ENCODE data around the gene ATP2A1. TPM values are rescaled to one million over a fixed set of nuclear protein-coding genes. Genes with fewer than 3 reads are reported as not detected.

The ATP2A1 gene
- total and polyA plus RNA-seq, 2 of the 8 experiments (the other 6 are each of a cell fraction or from before 2014, with no cell fraction given), result 1.7 to 2.4 TPM

DNA sequence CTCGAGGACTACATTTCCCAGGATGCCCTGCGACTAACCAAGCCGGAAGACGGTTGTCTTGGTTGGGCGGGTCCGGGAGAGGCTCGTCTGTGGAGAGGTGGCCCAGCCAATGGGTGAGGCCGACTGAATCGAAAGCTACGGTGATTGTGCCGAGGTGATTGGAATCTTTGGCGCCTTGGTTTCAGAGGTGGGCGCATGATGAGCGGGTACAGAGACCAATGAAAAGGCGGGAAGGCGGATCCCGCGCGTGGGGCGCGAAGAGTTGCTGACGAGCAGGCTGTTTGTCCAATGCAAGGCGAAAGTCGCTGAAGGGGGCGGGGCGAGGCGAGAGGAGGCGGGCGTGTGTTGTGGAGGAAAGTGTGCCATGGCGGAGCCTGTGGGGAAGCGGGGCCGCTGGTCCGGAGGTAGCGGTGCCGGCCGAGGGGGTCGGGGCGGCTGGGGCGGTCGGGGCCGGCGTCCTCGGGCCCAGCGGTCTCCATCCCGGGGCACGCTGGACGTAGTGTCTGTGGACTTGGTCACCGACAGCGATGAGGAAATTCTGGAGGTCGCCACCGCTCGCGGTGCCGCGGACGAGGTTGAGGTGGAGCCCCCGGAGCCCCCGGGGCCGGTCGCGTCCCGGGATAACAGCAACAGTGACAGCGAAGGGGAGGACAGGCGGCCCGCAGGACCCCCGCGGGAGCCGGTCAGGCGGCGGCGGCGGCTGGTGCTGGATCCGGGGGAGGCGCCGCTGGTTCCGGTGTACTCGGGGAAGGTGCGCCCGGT, 72.5 kb downstream of the ATP2A1 start, which contains the start of gene NFATC2IP:
NFATC2IP (plus strand) TSS at position 290 of the 762 bp plus-strand sequence; CDS start at position 365, 75 bp downstream.
- H3K9ac ChIP-seq (replicated peaks in 1 of 4; ENCODE audit: extremely low read depth in 1 of 4, low read depth in 3 of 4, low read length in 3 of 4), result peak within 1 kb of the TSS; percentile 66 to 89 (median 77)
- no peak within 1 kb of the TSS; the same call in 1 of the 2 replicates for H3K27ac ChIP-seq (ENCODE audit: low read depth, low read length)
- H3K79me2 ChIP-seq (ENCODE audit: control insufficient read depth in 1 of 2, insufficient read depth in 2 of 2, low read length in 2 of 2), result peaks cover 3 to 16% of the 10 kb centered on the region in 2 experiments; a peak in 3 of 4 replicates
- peak within 1 kb of the TSS; percentile 71 to 76 for H3K4me2 ChIP-seq (ENCODE audit: insufficient read depth in 1 of 2, low read depth in 2 of 2, low read length in 2 of 2)
- 0% methylated on average over 37 of the region's 79 CpGs; no CpG with 5 or more reads in 1 of the 2 experiments for WGBS, 2 experiments (ENCODE audit: extremely low coverage in 1 of 2, insufficient coverage in 1 of 2, insufficient read length in 1 of 2, insufficient replicate concordance in 2 of 2, low coverage in 1 of 2, low lambda C conversion rate in 2 of 2, missing lambda C conversion rate in 1 of 2)
- H3K18ac ChIP-seq (ENCODE audit: extremely low read depth, low read length), result no peak within 1 kb of the TSS; the same call in none of the 2 replicates
- peaks cover 0 to 2% of the 10 kb centered on the region in 2 experiments for H4K20me1 ChIP-seq (replicated peaks in 1 of 2; ENCODE audit: control insufficient read depth in 1 of 2, insufficient read depth in 2 of 2, low read length in 2 of 2)
- H3K27me3 ChIP-seq (replicated peaks in 1 of 4; ENCODE audit: control insufficient read depth in 3 of 4, extremely low read depth in 1 of 4, insufficient read depth in 3 of 4, low read length in 3 of 4), result no peaks in the 10 kb centered on the region
- peaks cover 7% of the 10 kb centered on the region for H3K79me1 ChIP-seq (ENCODE audit: low read depth, low read length)
- H2BK120ac ChIP-seq (replicated peaks; ENCODE audit: low read depth, low read length), result no peak within 1 kb of the TSS
- H3K14ac ChIP-seq (ENCODE audit: insufficient read length), result no peak within 1 kb of the TSS
- H4K91ac ChIP-seq (replicated peaks; ENCODE audit: insufficient read length, low read length), result no peak within 1 kb of the TSS
- no peak within 1 kb of the TSS for H4K5ac ChIP-seq (ENCODE audit: insufficient read length, low read depth, low read length)
- H3K23ac ChIP-seq (ENCODE audit: insufficient read length), result no peak within 1 kb of the TSS
- H3K56ac ChIP-seq (replicated peaks; ENCODE audit: insufficient read length, low read depth, low read length), result peak within 1 kb of the TSS; percentile 74
- peak within 1 kb of the TSS; percentile 87 for H4K8ac ChIP-seq (ENCODE audit: extremely low read depth, insufficient read depth, low read length)
- H2AK5ac ChIP-seq (ENCODE audit: low read depth, low read length), result no peak within 1 kb of the TSS
- H2BK12ac ChIP-seq (ENCODE audit: low read depth, low read length), result no peak within 1 kb of the TSS
- H3K36me3 ChIP-seq (ENCODE audit: control insufficient read depth in 2 of 4, insufficient read depth in 4 of 4, low read length in 3 of 4), result peaks cover 10 to 30% (median 22%) of the 10 kb centered on the region in 4 experiments; a peak in 7 of 8 replicates
- H3K9me3 ChIP-seq (ENCODE audit: insufficient read depth in 2 of 2, low read depth in 1 of 2, low read length in 1 of 2), result no peaks in the 10 kb centered on the region
- CTCF ChIA-PET (ENCODE audit: partially characterized antibody), result interaction anchor here (0.6 to 3.0 kb wide), 8 partner anchors 9 to 458 kb away, joined by 3 to 22 read pairs (median 4); partner anchors contain the start of gene SPNS1
- no peak within 1 kb of the TSS for H3K4ac ChIP-seq (replicated peaks; ENCODE audit: insufficient read length, low read depth, low read length)
- peaks cover 0 to 7% (median under 1%) of the 10 kb centered on the region in 4 experiments; a peak in 3 of 7 replicates for H3K4me1 ChIP-seq (replicated peaks in 1 of 4; ENCODE audit: control insufficient read depth in 3 of 4, insufficient read depth in 4 of 4, low read length in 3 of 4)
- peaks cover 1% of the 10 kb centered on the region; the same call in 1 of the 2 replicates for H3K23me2 ChIP-seq (ENCODE audit: low read depth, low read length)
- H3K4me3 ChIP-seq (ENCODE audit: extremely low read depth in 1 of 4, insufficient read depth in 2 of 4, low read depth in 3 of 4, low read length in 4 of 4), result peak within 1 kb of the TSS; percentile 76 to 98 (median 77)
- DNase-seq (ENCODE audit: low read depth in 1 of 2, low spot score in 2 of 2) (peak; percentile 99), FAIRE-seq (peak; percentile 76)
- H2BK15ac ChIP-seq (ENCODE audit: low read length), result no peak within 1 kb of the TSS
- no peak within 1 kb of the TSS for H2BK20ac ChIP-seq (ENCODE audit: low read length)
- POLR2A ChIA-PET (ENCODE audit: partially characterized antibody), result interaction anchor here (0.6 to 2.2 kb wide), 14 partner anchors 11 to 128 kb away, joined by 3 to 13 read pairs (median 4); partner anchors contain the start of genes ATXN2L and SH2B1
- peak within 1 kb of the TSS; percentile 78 for H2BK5ac ChIP-seq (ENCODE audit: low read depth, low read length)
- no peak within 1 kb of the TSS for H2AFZ ChIP-seq (ENCODE audit: low read length)
- TF ChIP-seq TCF12 (IDR thresholded peaks at IDR 0.05; ENCODE audit: low read depth, low read length), result no peak
- peak; percentile 70; the same call in 1 of the 2 replicates for TF ChIP-seq POLR2AphosphoS5 (IDR thresholded peaks at IDR 0.05; ENCODE audit: low read depth, low read length)
- TF ChIP-seq EZH2 (IDR thresholded peaks at IDR 0.05; ENCODE audit: low read depth, low read length, severe bottlenecking), result no peak
- no peak for TF ChIP-seq RBBP5 (IDR thresholded peaks at IDR 0.05; ENCODE audit: borderline replicate concordance, low read depth, low read length)
- no peak for TF ChIP-seq CEBPB (IDR thresholded peaks at IDR 0.05; ENCODE audit: low read depth, low read length)
- no peak for TF ChIP-seq SRF (IDR thresholded peaks at IDR 0.05; ENCODE audit: low read depth, low read length)
- TF ChIP-seq SIN3A (conservative IDR thresholded peaks at IDR 0.05 in 1 of 2, IDR thresholded peaks at IDR 0.05 in 1 of 2; ENCODE audit: low read depth in 1 of 2, low read length in 2 of 2), result peak; percentile 17 to 31; a peak in 1 of 4 replicates
- peak; percentile 98 for TF ChIP-seq SP1 (IDR thresholded peaks at IDR 0.05; ENCODE audit: low read depth, low read length)
- TF ChIP-seq GABPA (IDR thresholded peaks at IDR 0.05; ENCODE audit: borderline replicate concordance, insufficient read depth, low read length), result peak; percentile 88; the same call in 1 of the 2 replicates
- peak; percentile 84 for TF ChIP-seq YY1 (IDR thresholded peaks at IDR 0.05; ENCODE audit: low read depth, low read length)
- no peak for TF ChIP-seq CTBP2 (IDR thresholded peaks at IDR 0.05; ENCODE audit: borderline replicate concordance, insufficient read depth, insufficient read length, low read length)

All from H1 (cell line).